H1 (cell line): ENCODE results near the gene TSPAN2. TPM values are rescaled to one million over a fixed set of nuclear protein-coding genes. Genes with fewer than 3 reads are reported as not detected.

ENCODE experiments used
- CTCF ChIA-PET: fragments of 300-600 bp; sonication (Branson Sonifier 250); formaldehyde crosslinking; loops from one replicate; lab custom pipeline; 2021; ENCODE audit not compliant: partially characterized antibody; lab: Charles Lee
- POLR2A ChIA-PET: fragments of 300-600 bp; sonication (Branson Sonifier 250); formaldehyde crosslinking; loops from one replicate; lab custom pipeline; 2021; ENCODE audit warnings: inconsistent platforms; ENCODE audit not compliant: partially characterized antibody; lab: Charles Lee
- DNase-seq, 2 experiments: peaks; one replicate each; pipeline versions ENCODE4 v3.0.0 to v3.0.0-alpha.2; 2010 to 2022; ENCODE audit warnings: low spot score in 2 of 2, low read depth in 1 of 2, mixed read lengths in 1 of 2
- FAIRE-seq: peaks from 2 replicates; lab custom pipeline; 2011; peaks lifted over from hg19 to GRCh38; lab: Jason Lieb, UNC
- H2AFZ ChIP-seq: 2 replicates; pipeline ENCODE4 v1.8.1; 2012; ENCODE audit warnings: low read length, inconsistent platforms
- H2AK5ac ChIP-seq: 2 replicates; pipeline ENCODE4 v1.6.1; 2013; ENCODE audit warnings: low read depth, low read length
- H2BK120ac ChIP-seq: replicated peaks from 2 replicates; pipeline ENCODE3; 2013; ENCODE audit warnings: low read depth, low read length, inconsistent platforms
- H2BK12ac ChIP-seq: 2 replicates; pipeline ENCODE4 v1.6.1; 2013; ENCODE audit warnings: low read depth, low read length
- H2BK15ac ChIP-seq: 2 replicates; pipeline ENCODE4 v1.6.1; 2013; ENCODE audit warnings: low read length
- H2BK20ac ChIP-seq: 2 replicates; pipeline ENCODE4 v1.6.1; 2013; ENCODE audit warnings: low read length
- H2BK5ac ChIP-seq: 2 replicates; pipeline ENCODE4 v1.6.1; 2013; ENCODE audit warnings: low read depth, low read length
- H3K14ac ChIP-seq: 2 replicates; pipeline ENCODE4 v1.6.1; 2013; ENCODE audit warnings: inconsistent platforms; ENCODE audit not compliant: insufficient read length
- H3K18ac ChIP-seq: 2 replicates; pipeline ENCODE4 v1.6.1; 2013; ENCODE audit warnings: low read length; ENCODE audit errors: extremely low read depth
- H3K23ac ChIP-seq: 2 replicates; pipeline ENCODE4 v1.6.1; 2013; ENCODE audit warnings: inconsistent platforms; ENCODE audit not compliant: insufficient read length
- H3K23me2 ChIP-seq: 2 replicates; pipeline ENCODE4 v1.6.1; 2013; ENCODE audit warnings: low read depth, low read length
- H3K27ac ChIP-seq: 2 replicates; pipeline ENCODE4 v1.6.1; 2011; ENCODE audit warnings: low read depth, low read length, inconsistent platforms
- H3K27me3 ChIP-seq, 4 experiments: replicated peaks in 1 of 4; 1 replicate in 1 of 4; 2 replicates in 3 of 4; pipeline versions ENCODE4 v1.6.1 to v1.8.1; 2011 to 2013; ENCODE audit warnings: low read length in 3 of 4, mild to moderate bottlenecking in 3 of 4, inconsistent platforms in 2 of 4, mixed read lengths in 2 of 4, moderate library complexity in 1 of 4; ENCODE audit not compliant: control insufficient read depth in 3 of 4, insufficient read depth in 3 of 4; ENCODE audit errors: extremely low read depth in 1 of 4
- H3K36me3 ChIP-seq, 4 experiments: 2 replicates each; pipeline versions ENCODE4 v1.6.1 to v1.8.1; 2011 to 2013; ENCODE audit warnings: mild to moderate bottlenecking in 4 of 4, low read length in 3 of 4, moderate library complexity in 2 of 4, control low read depth in 1 of 4, inconsistent platforms in 1 of 4; ENCODE audit not compliant: insufficient read depth in 4 of 4, control insufficient read depth in 2 of 4
- H3K4ac ChIP-seq: replicated peaks from 2 replicates; pipeline ENCODE3; 2013; ENCODE audit warnings: low read length, low read depth, mixed read lengths, inconsistent platforms; ENCODE audit not compliant: insufficient read length
- H3K4me1 ChIP-seq, 4 experiments: replicated peaks in 1 of 4; 1 replicate in 1 of 4; 2 replicates in 3 of 4; pipeline versions ENCODE4 v1.6.1 to v1.8.1; 2011 to 2013; ENCODE audit warnings: low read length in 3 of 4, inconsistent platforms in 2 of 4, mixed read lengths in 1 of 4; ENCODE audit not compliant: insufficient read depth in 4 of 4, control insufficient read depth in 3 of 4
- H3K4me2 ChIP-seq, 2 experiments: 2 replicates each; pipeline versions ENCODE4 v1.6.1 to v1.8.1; 2011 to 2013; ENCODE audit warnings: low read depth in 2 of 2, low read length in 2 of 2, control low read depth in 1 of 2, inconsistent platforms in 1 of 2, mild to moderate bottlenecking in 1 of 2; ENCODE audit not compliant: insufficient read depth in 1 of 2
- H3K4me3 ChIP-seq, 4 experiments: fragments of 200-600, 300-600 bp in 1 of 4; sonication (generic), shearing (Covaris generic), sonication (Bioruptor Twin) in 1 of 4; 2 replicates each; pipeline versions ENCODE4 v1.5.1 to v1.8.1; 2011 to 2016; ENCODE audit warnings: low read length in 4 of 4, low read depth in 3 of 4, control low read depth in 2 of 4, inconsistent platforms in 2 of 4, mild to moderate bottlenecking in 2 of 4, mixed read lengths in 1 of 4, moderate library complexity in 1 of 4; ENCODE audit not compliant: insufficient read depth in 2 of 4; ENCODE audit errors: extremely low read depth in 1 of 4
- H3K56ac ChIP-seq: replicated peaks from 2 replicates; pipeline ENCODE3; 2013; ENCODE audit warnings: low read depth, mild to moderate bottlenecking, mixed read lengths, low read length, inconsistent platforms; ENCODE audit not compliant: insufficient read length
- H3K79me1 ChIP-seq: 2 replicates; pipeline ENCODE4 v1.6.1; 2013; ENCODE audit warnings: low read depth, low read length, control low read depth
- H3K79me2 ChIP-seq, 2 experiments: 2 replicates each; pipeline versions ENCODE4 v1.6.1 to v1.8.1; 2012 to 2013; ENCODE audit warnings: low read length in 2 of 2, mild to moderate bottlenecking in 2 of 2, inconsistent platforms in 1 of 2; ENCODE audit not compliant: insufficient read depth in 2 of 2, control insufficient read depth in 1 of 2
- H3K9ac ChIP-seq, 4 experiments: replicated peaks in 1 of 4; 1 replicate in 1 of 4; 2 replicates in 3 of 4; pipeline versions ENCODE4 v1.6.1 to v1.8.1; 2011 to 2013; ENCODE audit warnings: low read depth in 3 of 4, low read length in 3 of 4, control low read depth in 2 of 4, mild to moderate bottlenecking in 2 of 4, moderate library complexity in 2 of 4, inconsistent platforms in 1 of 4; ENCODE audit errors: extremely low read depth in 1 of 4
- H3K9me3 ChIP-seq, 2 experiments: 2 replicates each; pipeline versions ENCODE4 v1.6.1 to v1.8.1; 2012 to 2013; ENCODE audit warnings: mild to moderate bottlenecking in 2 of 2, moderate library complexity in 2 of 2, control low read depth in 1 of 2, inconsistent platforms in 1 of 2, low read depth in 1 of 2, low read length in 1 of 2, mixed read lengths in 1 of 2; ENCODE audit not compliant: insufficient read depth in 2 of 2
- H4K20me1 ChIP-seq, 2 experiments: replicated peaks in 1 of 2; 2 replicates each; pipeline versions ENCODE3 to v1.8.1; 2011 to 2013; ENCODE audit warnings: inconsistent platforms in 2 of 2, low read length in 2 of 2, mild to moderate bottlenecking in 1 of 2; ENCODE audit not compliant: insufficient read depth in 2 of 2, control insufficient read depth in 1 of 2
- H4K5ac ChIP-seq: 2 replicates; pipeline ENCODE4 v1.6.1; 2013; ENCODE audit warnings: low read length, low read depth, mixed read lengths, inconsistent platforms; ENCODE audit not compliant: insufficient read length
- H4K8ac ChIP-seq: 2 replicates; pipeline ENCODE4 v1.8.0; 2013; ENCODE audit warnings: mild to moderate bottlenecking, moderate library complexity, low read length, inconsistent platforms; ENCODE audit not compliant: insufficient read depth; ENCODE audit errors: extremely low read depth
- H4K91ac ChIP-seq: replicated peaks from 2 replicates; pipeline ENCODE3; 2013; ENCODE audit warnings: low read length, mixed read lengths, inconsistent platforms; ENCODE audit not compliant: insufficient read length
- BCL11A ChIP-seq, 2 experiments: IDR thresholded peaks; one replicate each; pipeline ENCODE4 v1.6.1; 2011; ENCODE audit warnings: low read depth in 2 of 2, low read length in 2 of 2, mild to moderate bottlenecking in 2 of 2
- BRCA1 ChIP-seq: IDR thresholded peaks from 2 replicates; pipeline ENCODE4 v1.6.1; 2012; ENCODE audit warnings: low read depth, low read length, improper control_type of control experiment
- CHD2 ChIP-seq: IDR thresholded peaks from 2 replicates; pipeline ENCODE4 v1.6.1; 2012; ENCODE audit warnings: low read length, improper control_type of control experiment
- CTBP2 ChIP-seq: IDR thresholded peaks from 2 replicates; pipeline ENCODE4 v1.7.0; 2011; ENCODE audit warnings: borderline replicate concordance, mild to moderate bottlenecking, moderate library complexity, mixed read lengths, low read length; ENCODE audit not compliant: insufficient read depth, insufficient read length
- EZH2 ChIP-seq: fragments of 200-600 bp; sonication (generic); IDR thresholded peaks from 2 replicates; pipeline ENCODE4 v1.7.1; 2012; ENCODE audit warnings: low read depth, mild to moderate bottlenecking, moderate library complexity, low read length, inconsistent platforms; ENCODE audit not compliant: severe bottlenecking
- GTF2F1 ChIP-seq: IDR thresholded peaks from 2 replicates; pipeline ENCODE4 v1.6.1; 2012; ENCODE audit warnings: low read depth, low read length, improper control_type of control experiment, borderline replicate concordance
- KDM1A ChIP-seq: fragments of 200-600, 300-600 bp; sonication (generic); IDR thresholded peaks from 2 replicates; pipeline ENCODE4 v1.7.1; 2016; ENCODE audit warnings: mild to moderate bottlenecking, low read length, borderline replicate concordance
- KDM5A ChIP-seq: fragments of 200-600 bp; IDR thresholded peaks from 2 replicates; pipeline ENCODE4 v1.7.1; 2012; ENCODE audit warnings: mild to moderate bottlenecking, low read length, inconsistent platforms, mixed read lengths
- MAFK ChIP-seq: IDR thresholded peaks from 2 replicates; pipeline ENCODE4 v1.6.1; 2012; ENCODE audit warnings: low read depth, mild to moderate bottlenecking, improper control_type of control experiment, low read length
- NANOG ChIP-seq: IDR thresholded peaks from 2 replicates; pipeline ENCODE4 v1.6.1; 2011; ENCODE audit warnings: low read length, low read depth, mild to moderate bottlenecking, inconsistent platforms; ENCODE audit not compliant: insufficient read depth, poor library complexity, severe bottlenecking
- POLR2A ChIP-seq, 2 experiments: IDR thresholded peaks; 1 replicate in 1 of 2; 2 replicates in 1 of 2; pipeline ENCODE4 v1.6.1; 2011; ENCODE audit warnings: low read depth in 2 of 2, low read length in 2 of 2, mild to moderate bottlenecking in 2 of 2; ENCODE audit errors: control extremely low read depth in 1 of 2
- POLR2AphosphoS5 ChIP-seq: IDR thresholded peaks from 2 replicates; pipeline ENCODE4 v1.6.1; 2011; ENCODE audit warnings: low read depth, low read length
- RAD21 ChIP-seq, 2 experiments: IDR thresholded peaks in 1 of 2; conservative IDR thresholded peaks in 1 of 2; 2 replicates each; pipeline ENCODE4 v1.6.1; 2011; ENCODE audit warnings: low read depth in 2 of 2, low read length in 2 of 2, improper control_type of control experiment in 1 of 2, inconsistent platforms in 1 of 2, mild to moderate bottlenecking in 1 of 2, moderate library complexity in 1 of 2
- RBBP5 ChIP-seq: IDR thresholded peaks from 2 replicates; pipeline ENCODE4 v1.7.1; 2012; ENCODE audit warnings: low read depth, mild to moderate bottlenecking, inconsistent platforms, low read length, moderate library complexity, borderline replicate concordance
- YY1 ChIP-seq: IDR thresholded peaks from 2 replicates; pipeline ENCODE4 v1.6.1; 2011; ENCODE audit warnings: low read depth, mild to moderate bottlenecking, low read length
- WGBS, 2 experiments: shearing (Covaris generic) in 1 of 2; methylation state at CpG; one replicate each; pipeline versions ENCODE4 v1.1.6 to v1.1.7; 2013 to 2015; ENCODE audit warnings: low lambda C conversion rate in 2 of 2, mixed read lengths in 2 of 2, inconsistent platforms in 1 of 2, low coverage in 1 of 2, missing lambda C conversion rate in 1 of 2; ENCODE audit not compliant: insufficient replicate concordance in 2 of 2, insufficient coverage in 1 of 2, insufficient read length in 1 of 2; ENCODE audit errors: extremely low coverage in 1 of 2, missing lambda C conversion rate in 1 of 2; 5-methylcytosine and 5-hydroxymethylcytosine counted together
- polyA plus RNA-seq, 7 experiments: library from polyadenylated mRNA; depleted of rRNA in 3 of 7; stranded (reverse) in 5 of 7; unstranded in 2 of 7; fragments of >200 nt in 5 of 7; fragments of 200-250 nt in 2 of 7; gene quantifications; 1 replicate in 5 of 7; 2 replicates in 1 of 7; 4 replicates in 1 of 7; pipeline versions ENCODE4 v1.2.1 to v1.2.3, GENCODE V29; 2011 to 2013; ENCODE audit warnings: missing spikeins in 2 of 7, mixed read lengths in 2 of 7
- total RNA-seq: library from RNA; stranded (reverse); fragmentation: NEBNext Ultra II Directional; extraction: Animal tissue kit (Norgen Biotek cat#: 25700); gene quantifications from 2 replicates; pipeline ENCODE4 v1.2.1, GENCODE V29; 2021

TSPAN2 gene
- total and polyA plus RNA-seq, 2 of the 8 experiments (the other 6 are each of a cell fraction or from before 2014, with no cell fraction given): 7.4 to 14.2 TPM

GRCh38 chr1:115134231-115134630, 44.9 kb upstream of the TSPAN2 start:
- TF ChIP-seq POLR2A (IDR thresholded peaks at IDR 0.05; ENCODE audit: control extremely low read depth in 1 of 2, low read depth in 2 of 2, low read length in 2 of 2) (no peak), BRCA1 (no peak), KDM5A (no peak), KDM1A (no peak), RAD21 (IDR thresholded peaks at IDR 0.05 in 1 of 2, conservative IDR thresholded peaks at IDR 0.05 in 1 of 2; ENCODE audit: low read depth in 2 of 2, low read length in 2 of 2) (no peak), EZH2 (no peak), RBBP5 (no peak), BCL11A (IDR thresholded peaks at IDR 0.05; ENCODE audit: low read depth in 2 of 2, low read length in 2 of 2) (no peak), YY1 (no peak), CHD2 (no peak), NANOG (no peak), MAFK (no peak), GTF2F1 (no peak), POLR2AphosphoS5 (no peak), CTBP2 (no peak)
- no peaks in the 10 kb centered on the region for H3K9me3 ChIP-seq
- 81% methylated on average over 6 of the region's 6 CpGs; no CpG with 5 or more reads in 1 of the 2 experiments for WGBS, 2 experiments
- H2BK20ac ChIP-seq: no peak overlapping the region
- H3K18ac ChIP-seq: no peak overlapping the region
- H4K5ac ChIP-seq: no peak overlapping the region
- H2BK5ac ChIP-seq: no peak overlapping the region
- H3K23ac ChIP-seq: no peak overlapping the region
- no peak overlapping the region for H3K4ac ChIP-seq
- H3K9ac ChIP-seq: no peak overlapping the region
- H3K36me3 ChIP-seq: no peaks in the 10 kb centered on the region
- no peak overlapping the region for H3K14ac ChIP-seq
- H3K27me3 ChIP-seq: no peaks in the 10 kb centered on the region
- no peak overlapping the region for H2BK120ac ChIP-seq
- CTCF ChIA-PET: interaction anchor here (0.6 to 1.2 kb wide), 3 partner anchors 12 to 335 kb away, joined by 3 read pairs; partner anchors contain the start of gene NGF
- no peaks in the 10 kb centered on the region for H4K20me1 ChIP-seq
- FAIRE-seq: no peak
- H3K4me1 ChIP-seq: peaks cover 0 to 2% (median 0%) of the 10 kb centered on the region in 4 experiments; a peak in 2 of 7 replicates
- H4K8ac ChIP-seq: no peak overlapping the region
- H2AFZ ChIP-seq: no peak overlapping the region
- H3K4me2 ChIP-seq: no peak overlapping the region
- no peaks in the 10 kb centered on the region; the same call in 1 of the 2 replicates for H3K23me2 ChIP-seq
- no peak for DNase-seq
- no peak overlapping the region for H4K91ac ChIP-seq
- H3K27ac ChIP-seq: no peak overlapping the region
- no peak overlapping the region for H2AK5ac ChIP-seq
- no peak overlapping the region for H3K56ac ChIP-seq
- H3K79me2 ChIP-seq: no peaks in the 10 kb centered on the region
- no peak overlapping the region for H3K4me3 ChIP-seq
- H2BK12ac ChIP-seq: no peak overlapping the region
- H2BK15ac ChIP-seq: no peak overlapping the region
- no peaks in the 10 kb centered on the region for H3K79me1 ChIP-seq
- POLR2A ChIA-PET: no interaction called here
